NCI-H748 (cell line): Measurements from ENCODE around the gene GNAO1.
"Not testable (repeated sequence)": the region's sequence is repeated elsewhere in the genome, so short reads cannot be mapped to it uniquely, and the experiment has no call there.

Experiments
- DNase-seq: peaks from one replicate; lab custom pipeline; 2025; ENCODE audit not compliant: unreplicated experiment; lab: John Stamatoyannopoulos, UW

The GNAO1 gene

DNA sequence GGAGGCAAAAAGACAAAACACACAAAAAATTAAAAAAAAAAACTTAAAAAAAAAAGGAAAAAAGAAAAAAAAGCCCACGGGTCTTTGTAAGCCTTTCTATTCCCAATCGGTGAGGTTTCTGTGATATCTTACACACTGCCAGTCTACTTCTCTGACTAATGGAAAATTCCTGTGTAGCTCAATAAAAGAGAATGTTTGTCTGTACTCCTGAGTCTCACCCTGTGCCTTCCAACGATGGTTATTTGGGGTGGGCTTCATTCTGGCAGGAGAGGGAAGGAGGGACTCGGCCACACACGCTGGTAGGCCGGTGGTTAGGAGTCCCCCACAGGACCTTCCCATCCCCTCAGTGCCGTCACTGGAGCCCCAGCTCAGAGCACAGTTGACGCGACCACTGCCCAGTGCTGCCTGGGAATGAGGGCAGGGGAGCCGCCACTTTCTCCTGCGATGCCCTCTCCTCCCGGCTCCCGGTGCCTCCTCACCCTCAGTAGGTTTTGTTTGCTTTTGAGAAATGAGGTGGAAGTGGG, 166.0 kb downstream of the GNAO1 start:
- no peak for DNase-seq

DNA sequence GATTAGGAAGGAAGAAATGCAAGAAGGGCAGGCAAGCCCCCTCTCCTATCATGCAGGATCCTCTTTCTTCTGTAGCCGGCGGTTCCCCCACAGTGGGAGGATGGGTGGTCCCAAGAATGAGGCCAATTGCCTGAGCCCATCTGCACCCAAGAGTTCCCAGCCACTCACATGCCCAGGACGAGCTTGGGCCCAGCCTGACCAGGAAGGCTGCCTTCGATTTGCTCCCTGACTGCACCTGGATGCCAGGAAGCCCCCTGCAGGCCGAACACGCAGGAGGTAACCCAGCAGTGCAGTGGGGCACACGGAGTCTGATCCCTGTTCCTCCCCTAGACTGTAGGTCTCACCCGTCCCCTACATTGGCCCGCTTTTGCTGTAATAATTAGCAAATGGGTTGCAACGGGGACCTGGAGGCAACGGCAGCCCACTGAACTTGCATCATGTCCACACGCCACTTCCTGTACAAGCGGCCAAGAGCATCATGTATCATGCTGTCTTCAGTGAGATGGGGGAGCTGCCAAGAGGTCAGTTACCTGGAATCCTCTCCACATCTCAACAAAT, 166.6 kb downstream of the GNAO1 start:
- DNase-seq = no peak

DNA sequence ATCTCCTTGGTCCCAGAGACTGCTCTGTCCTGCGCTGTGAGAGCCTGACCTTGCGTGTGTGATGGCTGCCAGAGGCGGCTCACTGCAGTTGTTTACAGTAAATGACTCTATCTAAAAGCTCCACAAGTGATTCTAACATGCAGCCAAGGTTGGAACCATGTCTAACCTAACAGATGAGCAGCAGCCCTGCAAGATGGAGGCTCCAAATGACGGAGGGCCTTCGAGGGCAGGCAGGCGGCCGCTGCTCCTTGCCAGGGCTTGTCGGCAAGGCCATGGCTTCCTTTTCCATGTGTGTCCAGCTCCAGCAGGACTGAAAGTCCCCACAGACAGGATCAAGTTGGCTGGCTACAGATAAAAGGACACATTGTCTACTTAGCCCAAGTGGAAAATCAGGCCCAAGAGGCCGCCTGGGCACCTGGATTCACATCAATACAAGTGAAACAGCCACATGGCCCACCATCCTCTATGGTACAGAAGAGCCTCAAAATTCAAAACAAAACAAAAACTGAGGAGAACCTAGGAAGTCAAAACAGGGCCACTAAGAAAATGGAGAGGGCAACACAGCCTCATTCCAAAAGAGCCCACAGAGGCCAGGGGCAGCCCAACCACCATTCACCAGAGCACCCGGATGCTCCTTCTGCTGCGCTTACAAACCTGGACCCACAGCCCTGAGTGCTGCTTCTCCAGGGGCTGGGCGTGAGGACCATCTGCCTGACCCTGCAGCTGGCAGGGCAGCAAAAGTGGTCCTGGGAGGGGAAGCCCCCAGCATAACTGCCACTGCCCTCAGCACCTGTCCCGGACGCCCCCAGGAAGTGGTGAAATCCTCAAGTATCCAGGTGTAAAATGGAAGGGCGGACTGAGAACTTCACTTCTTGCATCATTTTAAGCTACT, 169.1 kb downstream of the GNAO1 start:
- DNase-seq = no peak

DNA sequence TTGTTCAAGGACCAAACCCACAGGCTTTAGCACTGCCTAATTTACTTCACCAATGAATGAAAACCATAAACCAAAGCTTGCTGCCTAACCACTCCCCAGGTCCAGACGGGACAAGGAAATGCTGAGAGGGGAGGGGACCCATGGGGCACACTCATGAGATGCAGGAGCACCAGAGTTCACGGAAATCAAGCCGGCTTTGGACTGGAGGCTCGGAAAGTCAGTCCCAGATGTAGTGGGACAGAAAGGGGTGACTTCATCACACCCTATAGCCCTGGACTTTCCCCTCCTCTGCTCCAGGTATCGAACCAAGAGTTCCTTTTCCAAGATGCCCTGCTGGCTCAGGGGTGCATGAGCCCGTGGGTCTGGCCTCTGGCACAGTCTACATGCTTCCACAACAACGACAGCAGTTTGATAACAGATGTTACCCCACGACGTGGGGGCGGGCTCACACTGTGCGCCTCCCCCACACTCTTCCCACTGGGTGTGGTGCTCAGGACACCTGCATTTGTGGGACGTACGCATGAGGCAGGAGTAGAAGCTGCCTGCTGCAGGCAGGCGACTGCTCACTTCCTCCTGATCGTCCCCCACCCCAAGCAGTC, 170.9 kb downstream of the GNAO1 start:
- DNase-seq = no peak

DNA sequence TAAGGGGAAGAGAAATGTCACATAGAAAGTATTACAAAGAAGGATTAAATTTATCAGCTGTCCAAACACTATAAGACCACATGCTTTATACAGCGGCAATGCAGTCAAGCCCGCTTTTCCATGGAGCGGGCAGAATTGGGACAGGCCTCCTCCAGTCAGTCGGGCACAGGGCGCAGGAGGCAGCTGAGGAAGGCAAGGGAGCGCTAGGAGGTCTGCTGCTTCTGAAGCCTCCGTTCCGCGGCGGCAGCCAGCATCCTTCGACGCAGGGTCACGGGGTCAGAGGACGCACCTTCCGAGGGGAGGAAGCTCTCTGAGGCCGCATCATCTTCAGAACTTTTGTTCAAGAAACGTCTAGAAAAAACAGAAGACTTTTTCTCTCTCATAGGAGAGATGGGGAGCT, 171.4 kb downstream of the GNAO1 start:
- no peak for DNase-seq

DNA sequence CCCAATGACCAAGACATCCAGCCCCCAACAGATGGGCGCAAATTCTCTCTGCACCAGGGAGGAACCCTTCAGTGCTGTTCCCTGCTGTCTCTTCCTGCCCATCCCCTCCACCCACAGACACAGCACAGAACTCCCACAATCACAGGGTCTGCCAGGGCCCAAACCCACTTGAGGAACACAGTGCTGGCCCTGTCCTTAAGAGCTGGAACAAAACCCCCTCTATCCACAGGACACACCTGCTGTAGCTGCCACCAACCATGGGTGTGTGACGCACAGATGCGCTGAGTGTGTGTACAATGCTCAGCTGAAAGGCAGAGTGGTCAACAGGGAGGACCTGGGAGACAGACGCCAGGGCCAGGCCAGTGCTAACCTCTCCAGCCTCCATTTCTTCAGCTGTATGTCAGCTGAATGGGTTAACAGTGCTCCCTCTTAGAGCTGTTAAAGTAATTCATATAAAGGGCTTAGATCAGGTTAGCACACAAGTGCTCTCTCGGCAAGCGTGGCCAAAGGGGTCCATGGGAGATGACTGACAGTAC, 172.0 kb downstream of the GNAO1 start:
- no peak for DNase-seq

DNA sequence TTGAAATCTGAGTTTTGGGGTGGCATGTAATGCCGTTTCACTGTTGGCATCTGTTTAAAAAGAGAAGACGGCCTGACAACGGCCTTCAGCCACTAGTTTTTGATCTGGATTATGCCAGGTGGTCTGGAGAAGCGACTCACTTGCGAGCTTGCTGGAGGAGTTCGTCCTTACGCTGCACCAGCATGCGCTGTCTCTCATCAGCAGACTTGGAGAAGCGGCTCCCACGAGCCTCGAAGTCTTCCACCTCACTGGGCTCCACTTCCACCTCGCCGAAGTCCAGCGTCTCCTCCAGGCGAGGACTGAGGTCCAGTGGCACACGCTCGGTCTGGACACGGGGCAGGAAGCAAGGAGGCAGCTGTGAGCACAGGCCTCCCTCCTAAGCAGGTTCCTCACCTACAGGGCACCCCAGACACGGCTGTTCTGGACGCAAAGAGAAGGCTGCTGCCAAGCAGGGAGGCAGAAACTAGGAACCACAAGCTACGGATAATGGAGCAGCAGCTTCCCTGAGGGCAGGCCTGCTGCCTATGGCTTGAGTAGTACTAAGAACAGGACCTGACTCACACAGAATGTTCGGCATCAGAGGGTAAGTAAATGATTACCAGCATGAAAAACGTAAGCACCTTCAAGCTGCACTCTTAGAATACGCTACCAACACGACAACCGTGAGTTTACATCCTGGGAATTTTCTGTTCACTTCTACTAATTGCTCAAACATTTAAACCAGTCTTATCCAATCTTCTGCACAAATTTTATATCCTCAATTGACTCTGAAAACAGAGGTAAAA, 172.7 kb downstream of the GNAO1 start:
- DNase-seq = no peak

DNA sequence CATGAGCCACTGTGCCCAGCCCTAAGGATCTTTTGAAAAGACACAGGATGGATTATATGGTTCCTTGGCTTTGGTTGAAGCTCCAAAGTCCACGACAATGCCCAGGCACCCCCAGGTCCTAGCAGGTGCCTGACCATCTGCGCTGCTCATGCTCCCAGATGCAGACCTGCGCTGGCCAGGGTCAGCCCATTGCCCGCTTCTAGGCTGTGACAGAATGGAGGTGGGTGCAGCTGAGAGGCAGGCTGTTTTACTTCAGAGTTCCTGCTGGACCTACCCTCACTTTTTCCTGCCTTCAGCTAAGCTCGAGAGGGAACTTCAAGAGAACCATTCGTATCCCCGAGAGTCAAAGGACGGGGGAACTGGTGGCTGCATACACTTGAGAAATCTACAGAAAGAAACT, 173.6 kb downstream of the GNAO1 start:
- no peak for DNase-seq

DNA sequence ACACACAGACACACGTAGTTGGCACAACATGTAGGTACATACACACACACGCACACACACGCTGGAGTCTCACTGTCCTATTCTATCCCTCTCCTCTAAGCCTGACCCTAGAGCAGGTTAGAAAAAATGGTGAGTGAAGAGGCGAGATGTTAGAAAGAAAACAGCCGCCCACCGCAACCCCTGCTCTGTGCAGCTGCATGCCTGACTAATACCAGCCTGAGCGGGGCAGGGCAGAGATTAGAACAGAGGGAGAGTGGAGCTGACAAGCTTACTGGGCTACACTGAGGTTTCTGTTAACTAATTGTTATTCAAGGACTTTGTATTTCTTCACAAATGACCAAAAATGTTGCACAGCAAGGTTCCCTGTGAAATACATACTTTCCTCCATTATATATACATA, 174.3 kb downstream of the GNAO1 start:
- no peak for DNase-seq

DNA sequence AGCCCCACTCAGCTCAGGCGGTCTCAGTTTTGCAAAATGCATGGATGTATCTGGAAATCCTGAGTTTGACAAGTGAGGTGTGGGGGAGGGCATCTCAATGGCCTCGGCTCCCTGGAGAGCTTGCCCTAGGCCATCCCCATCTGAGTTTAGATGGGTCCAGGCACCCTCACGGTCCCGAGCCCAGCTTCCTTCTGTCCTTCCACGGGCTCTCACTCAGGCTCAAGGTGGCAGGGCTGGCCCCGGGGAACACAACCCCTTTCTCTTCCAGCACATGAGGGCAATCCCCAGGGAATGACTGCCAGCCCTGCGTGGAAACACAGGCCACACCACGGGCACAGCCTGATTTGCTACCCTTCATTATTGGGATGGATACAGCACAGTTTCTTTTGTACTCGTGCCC, 175.7 kb downstream of the GNAO1 start:
- DNase-seq = no peak

DNA sequence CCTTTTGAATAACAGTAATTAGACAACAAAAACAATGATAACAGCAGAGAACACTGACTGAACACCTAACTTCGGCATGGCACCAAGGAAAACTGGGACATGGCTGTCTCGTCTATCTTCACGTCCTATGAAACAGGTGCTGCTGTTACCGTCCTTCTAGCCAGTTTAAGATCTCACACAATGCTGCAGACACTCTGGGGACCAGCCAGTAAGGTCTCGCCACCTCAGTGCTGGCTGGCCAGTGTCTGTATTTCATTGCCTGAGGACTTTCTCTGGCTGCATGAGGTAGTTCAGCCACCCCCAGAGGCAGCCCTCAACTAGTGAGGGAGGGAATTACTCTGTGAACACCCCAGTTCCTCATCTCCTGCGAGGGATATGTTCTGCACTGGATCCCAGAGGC, 176.5 kb downstream of the GNAO1 start:
- no peak for DNase-seq

DNA sequence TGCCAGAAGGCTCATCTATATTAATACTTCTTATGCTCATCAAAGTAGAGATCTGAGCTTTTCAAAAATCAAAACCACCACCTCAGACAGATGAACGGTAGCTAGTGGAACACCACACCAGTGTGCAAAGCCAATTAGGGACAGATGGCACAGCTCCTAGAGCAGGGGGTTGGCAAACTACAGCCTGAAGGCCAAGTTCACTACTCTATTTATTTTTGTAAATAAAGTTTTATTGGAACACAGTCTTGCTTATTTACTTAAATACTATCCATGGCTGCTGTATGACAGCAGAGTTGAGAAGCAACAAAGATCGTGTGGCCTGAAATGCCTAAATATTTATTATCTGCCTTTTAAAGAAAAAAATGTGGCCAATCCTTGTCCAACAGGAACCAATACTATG, 177.3 kb downstream of the GNAO1 start:
- no peak for DNase-seq

DNA sequence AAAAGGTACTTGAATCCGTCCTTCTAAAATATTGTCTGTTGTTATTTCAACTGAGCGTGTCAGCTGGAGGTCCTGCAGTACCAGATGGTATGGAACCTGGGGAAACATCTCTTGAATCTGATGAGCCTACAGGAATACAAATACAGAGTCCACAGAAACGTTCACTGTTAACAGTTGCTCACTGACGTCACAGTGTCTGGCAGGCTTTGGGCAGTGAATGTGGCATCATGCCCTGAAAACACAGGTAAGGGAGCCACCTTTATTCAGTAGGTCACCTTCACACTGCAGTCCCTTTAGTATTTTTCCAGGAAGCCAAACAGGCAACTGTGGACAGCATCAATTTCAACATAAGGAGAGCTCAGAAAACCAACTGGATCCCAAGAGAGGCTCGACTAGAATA, 177.9 kb downstream of the GNAO1 start:
- no peak for DNase-seq

DNA sequence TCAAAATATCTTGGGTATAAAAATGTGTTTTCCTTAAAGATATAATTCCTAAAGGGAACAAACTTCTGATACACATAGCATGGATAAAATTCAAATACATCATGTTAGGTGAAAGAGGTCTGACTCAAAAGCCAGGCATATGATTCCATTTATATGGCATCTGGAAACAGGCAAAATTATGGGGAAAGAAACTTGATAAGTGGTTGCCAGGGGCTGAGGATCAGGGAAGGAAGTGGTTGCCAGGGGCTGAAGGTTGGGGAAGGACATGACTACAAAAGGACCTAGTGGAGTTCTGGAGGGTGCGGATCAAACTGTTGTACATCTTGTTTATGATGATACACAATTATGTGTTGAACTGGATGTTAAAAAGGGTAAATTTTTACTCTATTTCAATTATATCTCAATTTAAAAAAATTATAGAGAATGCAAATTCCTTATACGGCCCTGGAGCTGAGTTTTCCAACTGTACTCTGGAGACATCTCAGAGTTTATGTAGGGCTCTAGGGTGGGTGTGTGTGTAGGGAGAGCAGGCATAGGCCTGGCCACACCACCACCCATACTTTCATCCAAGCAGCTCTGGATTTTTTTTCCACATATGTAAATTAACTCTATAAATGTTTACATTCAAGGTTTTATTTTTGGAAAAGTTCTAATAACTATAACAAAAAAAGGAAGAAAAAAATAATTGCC, 179.0 kb downstream of the GNAO1 start:
- no peak for DNase-seq

DNA sequence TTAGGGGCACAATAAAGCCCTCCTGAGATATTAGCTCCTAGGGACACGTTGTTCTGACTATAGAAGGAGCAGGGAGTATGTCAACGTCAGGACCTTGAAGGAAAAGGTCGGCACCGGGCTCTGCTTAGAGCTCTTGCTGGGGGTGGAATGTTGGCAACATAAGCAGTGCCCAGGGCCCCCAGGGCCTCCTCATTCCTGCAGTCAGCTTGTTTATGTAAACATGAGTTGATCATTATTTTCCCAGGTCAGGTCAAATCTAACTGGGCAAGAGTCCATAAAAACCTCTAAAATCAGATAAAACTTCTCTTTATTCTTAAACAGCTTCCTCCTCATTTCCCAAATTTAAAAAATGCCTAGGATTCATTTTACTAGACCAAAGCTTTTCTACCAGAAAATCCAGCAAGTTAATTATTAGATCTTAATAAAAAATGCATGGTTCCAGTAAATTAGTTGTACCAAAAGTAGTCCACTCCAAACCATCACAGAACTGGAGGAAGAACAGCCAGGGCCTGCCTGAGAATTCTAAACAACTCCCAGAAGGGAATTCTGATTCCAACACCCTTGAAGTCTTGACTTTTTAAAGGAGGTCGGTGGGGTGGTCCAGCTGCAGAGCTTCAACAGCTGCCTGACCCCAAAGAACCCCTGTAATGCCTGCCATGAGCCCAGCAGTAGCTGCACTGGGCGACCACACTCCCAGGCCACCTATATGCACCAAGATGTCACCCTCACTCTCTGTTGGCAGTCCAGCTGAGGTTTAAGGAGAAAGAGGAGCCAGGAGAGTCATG, 179.8 kb downstream of the GNAO1 start:
- DNase-seq = no peak

DNA sequence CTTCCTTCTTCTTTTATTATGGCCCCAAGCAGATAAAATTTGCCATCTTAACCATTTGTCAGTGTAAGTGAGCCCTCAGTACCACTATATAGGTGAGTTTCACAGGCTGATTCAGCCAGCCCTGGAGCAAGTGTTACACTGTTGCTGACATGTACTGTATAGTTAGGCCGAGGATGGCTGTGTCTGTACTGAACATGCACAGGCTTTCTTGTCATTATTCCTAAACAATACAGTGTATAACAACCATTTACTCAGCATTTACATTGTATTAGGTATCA, 180.3 kb downstream of the GNAO1 start:
- no peak for DNase-seq

DNA sequence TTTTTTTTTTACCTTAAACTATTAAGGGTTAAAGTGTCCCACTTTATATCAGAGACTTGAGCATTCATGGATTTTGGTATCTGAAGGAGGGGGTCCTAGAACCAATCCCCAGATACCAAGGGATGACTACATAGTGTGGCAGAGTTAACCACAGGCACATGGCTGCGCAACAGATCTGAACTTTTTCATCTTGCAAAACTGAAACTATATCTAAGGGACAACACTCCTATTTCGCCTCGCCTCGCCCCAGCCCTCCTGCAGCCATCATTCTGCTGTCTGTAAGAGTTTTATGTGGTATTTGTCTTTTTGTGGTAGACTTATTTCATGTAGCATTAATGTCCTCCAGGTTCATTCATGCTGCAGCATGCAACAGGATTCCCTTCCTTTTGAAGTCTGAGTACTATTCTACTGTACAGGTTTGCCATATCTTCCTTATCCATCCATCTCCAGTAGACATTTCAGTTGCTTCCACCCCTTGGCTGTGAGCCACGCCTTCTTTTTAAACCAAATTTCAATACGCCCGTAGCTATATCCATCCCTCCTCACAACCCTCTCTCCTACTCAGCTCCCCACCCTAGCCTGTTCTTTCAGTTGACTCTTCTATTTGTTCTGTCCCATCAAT, 180.8 kb downstream of the GNAO1 start:
- no peak for DNase-seq

DNA sequence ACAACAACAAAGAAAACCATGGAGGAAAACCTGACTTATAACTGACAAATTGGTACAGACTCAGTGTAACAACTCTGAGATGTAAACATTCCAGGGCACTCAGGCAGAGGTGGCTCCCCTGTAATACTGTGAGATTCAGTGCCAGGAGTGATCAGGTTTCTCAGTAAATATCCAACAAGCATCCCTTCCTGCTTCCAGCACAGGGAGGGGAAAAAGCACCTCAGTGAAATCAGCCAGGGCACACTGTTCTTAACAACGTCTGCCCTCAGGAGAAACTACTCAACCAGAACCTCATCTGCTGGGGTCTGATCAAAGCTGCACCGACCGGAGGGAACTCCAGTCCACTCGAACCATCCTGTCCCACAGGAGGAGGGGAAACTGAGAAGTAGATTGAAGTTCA, 181.7 kb downstream of the GNAO1 start:
- DNase-seq = no peak

DNA sequence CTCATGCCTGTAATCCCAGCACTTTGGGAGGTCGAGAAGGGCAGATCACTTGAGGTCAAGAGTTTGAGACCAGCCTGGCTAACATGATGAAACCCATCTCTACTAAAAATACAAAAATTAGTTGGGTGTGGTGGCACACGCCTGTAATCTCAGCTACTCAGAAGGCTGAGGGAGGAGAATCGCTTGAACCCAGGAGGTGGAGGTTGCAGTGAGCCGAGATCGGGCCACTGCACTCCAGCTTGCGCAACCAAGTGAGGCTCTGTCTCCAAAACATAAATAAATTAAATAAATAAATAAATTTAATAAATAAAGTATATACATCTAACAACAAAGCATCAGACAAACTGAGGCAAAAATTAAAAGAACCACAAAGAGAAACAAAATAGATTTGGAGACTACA, 184.5 kb downstream of the GNAO1 start:
- DNase-seq = not testable (repeated sequence)

DNA sequence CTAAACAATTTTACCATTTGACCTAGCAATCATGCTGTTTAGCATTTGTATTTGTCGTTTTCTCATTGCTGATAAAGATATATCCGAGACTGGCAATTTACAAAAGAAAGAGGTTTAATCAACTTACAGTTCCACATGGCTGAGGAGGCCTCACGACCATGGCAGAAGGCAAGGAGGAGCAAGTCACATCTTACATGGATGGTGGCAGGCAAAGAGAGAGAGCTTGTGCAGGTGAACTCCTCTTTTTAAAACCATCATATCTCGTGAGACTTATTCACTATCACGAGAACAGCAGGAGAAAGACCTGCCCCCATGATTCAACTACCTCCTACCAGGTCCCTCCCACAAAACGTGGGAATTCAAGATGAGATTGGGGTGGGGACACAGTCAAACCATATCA, 187.8 kb downstream of the GNAO1 start:
- not testable (repeated sequence) for DNase-seq
